ENCODE data around the gene EPB41L3.

- TF ChIP-seq CTCF (IDR thresholded peaks at IDR 0.05) (no peak), POLR2A (IDR thresholded peaks at IDR 0.05) (no peak)
These were observed 146.7 kb downstream of the EPB41L3 start for GRCh38 chr18:5397102-5397501.
